Measurements from ENCODE around the gene LHX8.
"Not testable (repeated sequence)": the region's sequence is repeated elsewhere in the genome, so short reads cannot be mapped to it uniquely, and the experiment has no call there.

Gene LHX8

GRCh38 chr1:75100481-75101092, 33.6 kb upstream of the LHX8 start:
- no peak for DNase-seq (ENCODE audit: low read depth)
- H3K4me3 ChIP-seq (ENCODE audit: low read length): no peak overlapping the region
- TF ChIP-seq CTCF (conservative IDR thresholded peaks at IDR 0.05; ENCODE audit: low read depth, low read length): no peak

- DNase-seq (ENCODE audit: low read depth); H3K4me3 ChIP-seq (ENCODE audit: low read length): not testable (repeated sequence)
Measured at GRCh38 chr1:75112362-75112951, 21.7 kb upstream of the LHX8 start.

GRCh38 chr1:75115654-75116053, 18.5 kb upstream of the LHX8 start:
- DNase-seq (ENCODE audit: low read depth): no peak
- no peak for TF ChIP-seq CTCF (conservative IDR thresholded peaks at IDR 0.05; ENCODE audit: low read depth, low read length)

GRCh38 chr1:75123756-75124155, 10.4 kb upstream of the LHX8 start:
- H3K4me3 ChIP-seq (ENCODE audit: low read length): no peak overlapping the region
- DNase-seq (ENCODE audit: low read depth): no peak
- no peak for TF ChIP-seq CTCF (conservative IDR thresholded peaks at IDR 0.05; ENCODE audit: low read depth, low read length)

More at GRCh38 chr1:75115654-75116053, 18.5 kb upstream of the LHX8 start:
- no peak overlapping the region for H3K4me3 ChIP-seq (ENCODE audit: low read length)

GRCh38 chr1:75124510-75124909, 9.7 kb upstream of the LHX8 start:
- no peak overlapping the region for H3K4me3 ChIP-seq (ENCODE audit: low read length)
- no peak for DNase-seq (ENCODE audit: low read depth)
- no peak for TF ChIP-seq CTCF (conservative IDR thresholded peaks at IDR 0.05; ENCODE audit: low read depth, low read length)

GRCh38 chr1:75125161-75125726, 8.9 kb upstream of the LHX8 start:
- H3K4me3 ChIP-seq (ENCODE audit: low read length): no peak overlapping the region
- TF ChIP-seq CTCF (conservative IDR thresholded peaks at IDR 0.05; ENCODE audit: low read depth, low read length): no peak
- DNase-seq (ENCODE audit: low read depth): no peak

- no peak overlapping the region for H3K4me3 ChIP-seq (ENCODE audit: low read length)
- no peak for DNase-seq (ENCODE audit: low read depth)
- TF ChIP-seq CTCF (conservative IDR thresholded peaks at IDR 0.05; ENCODE audit: low read depth, low read length): no peak
Measured at GRCh38 chr1:75126611-75127101, 7.5 kb upstream of the LHX8 start.

Data from retinal pigment epithelial cell (primary cell).